HCT116 (cell line): ENCODE data around the gene VANGL2. TPM values are rescaled to one million over a fixed set of nuclear protein-coding genes. Genes with fewer than 3 reads are reported as not detected.

Experiments used
- ATAC-seq: fragments of 200-7000 bp; cut with Tn5 transposase; 2 replicates; pipeline ENCODE4 v1.9.1; 2020; ENCODE audit warnings: mild to moderate bottlenecking, moderate library complexity
- BruUV-seq: library from RNA; stranded (reverse); fragments of 400-500 nt; replicated peaks from 2 replicates; lab custom pipeline; 2021; lab: Mats Ljungman, UMichigan
- CTCF ChIA-PET: fragments of 300-600 bp; sonication (Branson Sonifier 250); formaldehyde crosslinking; loops from one replicate; lab custom pipeline; 2021; ENCODE audit warnings: antibody characterized with exemption; lab: Charles Lee
- POLR2A ChIA-PET: fragments of 300-600, 350-600 bp; sonication (Branson Sonifier 250); formaldehyde crosslinking; loops from one replicate; lab custom pipeline; 2021; ENCODE audit warnings: antibody characterized with exemption; lab: Charles Lee
- RAD21 ChIA-PET, 2 experiments: fragments of 300-600 bp; sonication (Branson Sonifier 250); formaldehyde crosslinking; loops; one replicate each; lab custom pipeline; 2023; ENCODE audit warnings: low total read pairs in 2 of 2; ENCODE audit not compliant: uncharacterized antibody in 2 of 2, unreplicated experiment in 2 of 2, low non-redundant PET in 1 of 2; lab: Charles Lee
- DNase-seq: peaks from one replicate; pipeline ENCODE4 v3.0.0-alpha.2; 2010; ENCODE audit warnings: low read depth, low spot score
- H2AFZ ChIP-seq: fragments of 200-600 bp; shearing (Covaris generic), sonication (generic); 2 replicates; pipeline ENCODE4 v1.6.1; 2017; ENCODE audit warnings: low read depth, mixed run types, mixed read lengths, antibody characterized with exemption, low read length; ENCODE audit not compliant: poor library complexity, severe bottlenecking
- H3K27ac ChIP-seq: 2 replicates; pipeline ENCODE4 v1.5.1; 2012; ENCODE audit warnings: low read depth, low read length
- H3K27me3 ChIP-seq: fragments of 200-600 bp; sonication (generic); 2 replicates; pipeline ENCODE4 v1.6.1; 2016; ENCODE audit warnings: mixed run types, low read length, mixed read lengths; ENCODE audit not compliant: insufficient read depth
- H3K36me3 ChIP-seq, 2 experiments: fragments of 200-500 bp in 1 of 2; fragments of 200-600 bp in 1 of 2; sonication (Bioruptor generic) in 1 of 2; sonication (generic) in 1 of 2; 2 replicates each; pipeline versions ENCODE4 v1.5.1 to v1.6.1; 2014 to 2016; ENCODE audit warnings: low read length in 2 of 2, inconsistent platforms in 1 of 2, mixed read lengths in 1 of 2, mixed run types in 1 of 2; ENCODE audit not compliant: insufficient read depth in 2 of 2, control insufficient read depth in 1 of 2
- H3K4me1 ChIP-seq, 2 experiments: fragments of 200-600 bp in 1 of 2; sonication (generic) in 1 of 2; 2 replicates each; pipeline versions ENCODE4 v1.5.1 to v1.6.1; 2012 to 2017; ENCODE audit warnings: low read length in 2 of 2, inconsistent platforms in 1 of 2, mild to moderate bottlenecking in 1 of 2, mixed read lengths in 1 of 2, mixed run types in 1 of 2, moderate library complexity in 1 of 2; ENCODE audit not compliant: insufficient read depth in 2 of 2, control insufficient read depth in 1 of 2
- H3K4me2 ChIP-seq: fragments of 200-600 bp; sonication (generic); 2 replicates; pipeline ENCODE4 v1.6.1; 2017; ENCODE audit warnings: mixed run types, low read length, mixed read lengths
- H3K4me3 ChIP-seq, 2 experiments: fragments of 200-600 bp in 1 of 2; sonication (generic) in 1 of 2; replicated peaks in 1 of 2; 2 replicates each; pipeline ENCODE4 v1.5.1; 2011 to 2016; ENCODE audit warnings: low read length in 2 of 2, control low read depth in 1 of 2, low read depth in 1 of 2, mild to moderate bottlenecking in 1 of 2, mixed read lengths in 1 of 2, mixed run types in 1 of 2
- H3K79me2 ChIP-seq: fragments of 200-600 bp; sonication (generic); 2 replicates; pipeline ENCODE4 v1.6.1; 2017; ENCODE audit warnings: mild to moderate bottlenecking, mixed run types, low read length, moderate library complexity, mixed read lengths; ENCODE audit not compliant: insufficient read depth
- H3K9ac ChIP-seq: fragments of 200-600 bp; sonication (generic); 2 replicates; pipeline ENCODE4 v1.6.1; 2016; ENCODE audit warnings: low read length, mixed read lengths
- H3K9me2 ChIP-seq: fragments of 200-600 bp; sonication (generic), shearing (Covaris generic); 2 replicates; pipeline ENCODE4 v1.6.1; 2017; ENCODE audit warnings: mixed run types, mild to moderate bottlenecking, moderate library complexity; ENCODE audit not compliant: insufficient read depth
- H3K9me3 ChIP-seq, 2 experiments: fragments of 200-500 bp in 1 of 2; fragments of 200-600 bp in 1 of 2; sonication (Bioruptor generic) in 1 of 2; sonication (generic) in 1 of 2; 2 replicates each; pipeline ENCODE4 v1.6.1; 2014 to 2017; ENCODE audit warnings: low read length in 2 of 2, mixed read lengths in 2 of 2, inconsistent platforms in 1 of 2, low read depth in 1 of 2, mild to moderate bottlenecking in 1 of 2, mixed run types in 1 of 2, moderate library complexity in 1 of 2; ENCODE audit not compliant: control insufficient read depth in 1 of 2, insufficient read depth in 1 of 2
- H4K20me1 ChIP-seq: fragments of 200-600 bp; sonication (generic), shearing (Covaris generic); 2 replicates; pipeline ENCODE4 v1.6.1; 2017; ENCODE audit warnings: mixed run types, mild to moderate bottlenecking, moderate library complexity; ENCODE audit not compliant: insufficient read depth
- CBX3 ChIP-seq: IDR thresholded peaks from 2 replicates; pipeline ENCODE4 v1.6.1; 2012; ENCODE audit warnings: low read depth
- CEBPB ChIP-seq: IDR thresholded peaks from 2 replicates; pipeline ENCODE4 v1.6.1; 2012; ENCODE audit warnings: low read depth
- ELF1 ChIP-seq: IDR thresholded peaks from 2 replicates; pipeline ENCODE4 v1.6.1; 2012; ENCODE audit warnings: low read depth, borderline replicate concordance
- EZH2 ChIP-seq: fragments of 200-600 bp; sonication (generic); IDR thresholded peaks from 2 replicates; pipeline ENCODE4 v1.6.1; 2017; ENCODE audit warnings: antibody characterized with exemption, mixed run types
- FOSL1 ChIP-seq: IDR thresholded peaks from 2 replicates; pipeline ENCODE4 v1.6.1; 2012; ENCODE audit warnings: low read depth
- JUND ChIP-seq: IDR thresholded peaks from 2 replicates; pipeline ENCODE4 v1.6.1; 2012
- POLR2A ChIP-seq: IDR thresholded peaks from 2 replicates; pipeline ENCODE4 v1.7.0; 2011; ENCODE audit warnings: borderline replicate concordance; ENCODE audit not compliant: insufficient read depth, insufficient read length; ENCODE audit errors: extremely low read depth
- POLR2AphosphoS5 ChIP-seq: IDR thresholded peaks from 2 replicates; pipeline ENCODE4 v1.6.1; 2011; ENCODE audit warnings: mild to moderate bottlenecking, low read depth, low read length, moderate library complexity
- RAD21 ChIP-seq: IDR thresholded peaks from 2 replicates; pipeline ENCODE4 v1.6.1; 2012; ENCODE audit warnings: low read depth, mild to moderate bottlenecking
- REST ChIP-seq: IDR thresholded peaks from 2 replicates; pipeline ENCODE4 v1.6.1; 2012; ENCODE audit warnings: low read depth
- SIN3A ChIP-seq: IDR thresholded peaks from 2 replicates; pipeline ENCODE4 v1.6.1; 2012; ENCODE audit warnings: low read depth
- SP1 ChIP-seq: IDR thresholded peaks from 2 replicates; pipeline ENCODE4 v1.6.1; 2012; ENCODE audit warnings: low read depth
- SRF ChIP-seq: IDR thresholded peaks from 2 replicates; pipeline ENCODE4 v1.6.1; 2012; ENCODE audit warnings: low read depth
- TCF7L2 ChIP-seq: IDR thresholded peaks from 2 replicates; pipeline ENCODE4 v1.7.0; 2011; ENCODE audit warnings: borderline replicate concordance, inconsistent platforms; ENCODE audit not compliant: insufficient read depth, insufficient read length; ENCODE audit errors: extremely low read depth
- YY1 ChIP-seq: IDR thresholded peaks from 2 replicates; pipeline ENCODE4 v1.6.1; 2011; ENCODE audit warnings: low read length, low read depth, moderate library complexity, mild to moderate bottlenecking; ENCODE audit not compliant: insufficient replicate concordance; ENCODE audit errors: extremely low read depth
- ZFX ChIP-seq: fragments of 450-650 bp; IDR thresholded peaks from 2 replicates; pipeline ENCODE4 v1.6.1; 2017
- ZNF274 ChIP-seq: fragments of 200-500 bp; sonication (Bioruptor generic); IDR thresholded peaks from 2 replicates; pipeline ENCODE4 v1.6.1; 2014; ENCODE audit warnings: mild to moderate bottlenecking, low read depth, low read length, inconsistent platforms
- intact Hi-C: fragments of 100-400 bp; cut with micrococcal nuclease; formaldehyde crosslinking; loops from 2 replicates; pipeline ENCODE4 v1.10.0; 2022
- total RNA-seq: library from RNA; stranded (reverse); gene quantifications from one replicate; pipeline ENCODE4 v1.2.1, GENCODE V29; 2021; ENCODE audit not compliant: unreplicated experiment
- TF ChIP-seq, protein P1 (sequence below): IDR thresholded peaks from 2 replicates; pipeline ENCODE4 v1.6.1; 2011; ENCODE audit warnings: mild to moderate bottlenecking, low read length, moderate library complexity; ENCODE audit not compliant: insufficient replicate concordance; ENCODE audit errors: extremely low read depth
- TF ChIP-seq, protein P2 (sequence below): IDR thresholded peaks from 2 replicates; pipeline ENCODE4 v1.6.1; 2012
- TF ChIP-seq, protein P3 (sequence below): IDR thresholded peaks from 2 replicates; pipeline ENCODE4 v1.6.1; 2012

VANGL2 gene
- total RNA-seq, 1 experiment from 2014 or later = 1.1 TPM

- no peak overlapping the region for H3K27ac ChIP-seq
- no peak overlapping the region for H3K4me3 ChIP-seq
- no peak overlapping the region for H2AFZ ChIP-seq
- BruUV-seq = no TSS peak
- no peaks in the 10 kb centered on the region for H3K4me1 ChIP-seq
- intact Hi-C loops = no loop called here
- H4K20me1 ChIP-seq = no peaks in the 10 kb centered on the region
- CTCF ChIA-PET = no interaction called here
- TF ChIP-seq ELF1 = no peak
- no peak for TF ChIP-seq FOSL1
- TF ChIP-seq CBX3 = no peak
- no peak for TF ChIP-seq JUND
- TF ChIP-seq POLR2AphosphoS5 = no peak
- TF ChIP-seq ZFX = no peak
- TF ChIP-seq, protein P1, sequence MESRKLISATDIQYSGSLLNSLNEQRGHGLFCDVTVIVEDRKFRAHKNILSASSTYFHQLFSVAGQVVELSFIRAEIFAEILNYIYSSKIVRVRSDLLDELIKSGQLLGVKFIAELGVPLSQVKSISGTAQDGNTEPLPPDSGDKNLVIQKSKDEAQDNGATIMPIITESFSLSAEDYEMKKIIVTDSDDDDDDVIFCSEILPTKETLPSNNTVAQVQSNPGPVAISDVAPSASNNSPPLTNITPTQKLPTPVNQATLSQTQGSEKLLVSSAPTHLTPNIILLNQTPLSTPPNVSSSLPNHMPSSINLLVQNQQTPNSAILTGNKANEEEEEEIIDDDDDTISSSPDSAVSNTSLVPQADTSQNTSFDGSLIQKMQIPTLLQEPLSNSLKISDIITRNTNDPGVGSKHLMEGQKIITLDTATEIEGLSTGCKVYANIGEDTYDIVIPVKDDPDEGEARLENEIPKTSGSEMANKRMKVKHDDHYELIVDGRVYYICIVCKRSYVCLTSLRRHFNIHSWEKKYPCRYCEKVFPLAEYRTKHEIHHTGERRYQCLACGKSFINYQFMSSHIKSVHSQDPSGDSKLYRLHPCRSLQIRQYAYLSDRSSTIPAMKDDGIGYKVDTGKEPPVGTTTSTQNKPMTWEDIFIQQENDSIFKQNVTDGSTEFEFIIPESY = no peak
- TF ChIP-seq EZH2 = no peak
- TF ChIP-seq, protein P2, sequence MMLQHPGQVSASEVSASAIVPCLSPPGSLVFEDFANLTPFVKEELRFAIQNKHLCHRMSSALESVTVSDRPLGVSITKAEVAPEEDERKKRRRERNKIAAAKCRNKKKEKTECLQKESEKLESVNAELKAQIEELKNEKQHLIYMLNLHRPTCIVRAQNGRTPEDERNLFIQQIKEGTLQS = no peak
- TF ChIP-seq REST = no peak
- no peak for TF ChIP-seq CEBPB
- TF ChIP-seq SP1 = no peak
- no peak for TF ChIP-seq SIN3A
- TF ChIP-seq POLR2A = no peak
- no peak for TF ChIP-seq ZNF274
- no peak for TF ChIP-seq RAD21
- TF ChIP-seq SRF = no peak
- TF ChIP-seq, protein P3, sequence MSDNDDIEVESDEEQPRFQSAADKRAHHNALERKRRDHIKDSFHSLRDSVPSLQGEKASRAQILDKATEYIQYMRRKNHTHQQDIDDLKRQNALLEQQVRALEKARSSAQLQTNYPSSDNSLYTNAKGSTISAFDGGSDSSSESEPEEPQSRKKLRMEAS = no peak
- TF ChIP-seq TCF7L2 = no peak
- TF ChIP-seq YY1 = no peak
- H3K9ac ChIP-seq = no peak overlapping the region
- RAD21 ChIA-PET = no interaction called here
- ATAC-seq (no peak), DNase-seq (no peak)
- H3K4me2 ChIP-seq = no peak overlapping the region
- no peaks in the 10 kb centered on the region for H3K27me3 ChIP-seq
- no peaks in the 10 kb centered on the region for H3K9me2 ChIP-seq
- POLR2A ChIA-PET = no interaction called here
- H3K36me3 ChIP-seq = no peaks in the 10 kb centered on the region
- H3K79me2 ChIP-seq = no peaks in the 10 kb centered on the region
- no peaks in the 10 kb centered on the region for H3K9me3 ChIP-seq
Measured at GRCh38 chr1:160453443-160453842, 53.1 kb downstream of the VANGL2 start.
